HG02763 (cell line): ENCODE measurements around the gene TIGIT.
"Not testable (repeated sequence)": the region's sequence is repeated elsewhere in the genome, so short reads cannot be mapped to it uniquely, and the experiment has no call there.

Experiments used
- ATAC-seq: cut with Tn5 transposase; IDR thresholded peaks from one replicate; pipeline ENCODE4 v1.9.1; 2021; ENCODE audit warnings: mild to moderate bottlenecking, moderate library complexity; ENCODE audit not compliant: unreplicated experiment

The TIGIT gene

DNA sequence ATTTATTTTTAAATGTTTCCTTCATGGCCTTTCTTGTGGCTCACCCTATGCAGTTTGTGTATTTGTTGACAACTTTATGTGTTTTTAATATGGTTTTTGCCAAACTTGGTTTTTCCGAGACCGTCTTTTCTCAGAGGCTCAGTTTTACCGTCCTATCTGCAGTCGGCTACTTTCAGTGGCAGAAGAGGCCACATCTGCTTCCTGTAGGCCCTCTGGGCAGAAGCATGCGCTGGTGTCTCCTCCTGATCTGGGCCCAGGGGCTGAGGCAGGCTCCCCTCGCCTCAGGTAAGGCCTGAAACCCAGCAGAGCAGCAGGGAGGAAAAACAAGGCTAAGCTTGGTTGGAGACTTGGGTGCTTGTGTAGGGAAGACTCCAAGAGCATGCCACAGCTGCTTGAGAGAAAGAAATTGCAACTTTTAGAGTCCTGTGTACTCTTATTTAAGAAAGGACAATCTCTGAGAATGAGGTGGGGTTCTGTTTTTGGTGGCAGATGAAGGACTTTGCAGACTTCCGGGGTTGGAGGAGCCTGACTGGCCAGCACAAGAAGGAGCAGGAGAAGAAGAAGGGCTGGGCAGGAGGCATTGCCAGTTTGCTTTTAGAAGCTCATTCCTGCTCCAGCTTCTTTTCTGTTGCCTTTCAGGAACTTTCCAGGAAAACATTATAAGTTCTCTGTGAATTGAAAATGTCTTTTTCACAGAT is at the start of gene TIGIT:
Gene TIGIT (plus strand): TSS at position 191 of the 698 bp plus-strand sequence. CDS start 34 bp downstream, at position 225.
- ATAC-seq: no peak

DNA sequence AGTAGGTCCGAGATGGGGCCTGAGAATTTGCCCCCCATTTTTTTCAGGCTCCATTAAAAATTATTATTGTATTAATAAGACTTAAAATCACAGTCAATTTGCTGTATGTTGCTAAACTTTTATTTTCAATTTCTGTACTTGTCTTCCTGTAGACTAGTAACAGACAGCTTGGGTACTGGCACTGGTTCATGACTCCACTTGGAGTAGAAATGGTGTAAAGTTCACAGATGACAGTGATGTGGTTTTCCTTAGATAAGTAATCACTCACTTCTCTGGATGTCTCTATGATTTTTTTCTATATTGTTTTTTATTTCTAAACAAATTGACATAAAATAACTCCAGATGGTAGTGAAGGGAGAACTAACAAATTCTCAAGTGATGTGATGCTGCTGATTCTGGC is 40.9 kb upstream of the TIGIT start:
- no peak for ATAC-seq

DNA sequence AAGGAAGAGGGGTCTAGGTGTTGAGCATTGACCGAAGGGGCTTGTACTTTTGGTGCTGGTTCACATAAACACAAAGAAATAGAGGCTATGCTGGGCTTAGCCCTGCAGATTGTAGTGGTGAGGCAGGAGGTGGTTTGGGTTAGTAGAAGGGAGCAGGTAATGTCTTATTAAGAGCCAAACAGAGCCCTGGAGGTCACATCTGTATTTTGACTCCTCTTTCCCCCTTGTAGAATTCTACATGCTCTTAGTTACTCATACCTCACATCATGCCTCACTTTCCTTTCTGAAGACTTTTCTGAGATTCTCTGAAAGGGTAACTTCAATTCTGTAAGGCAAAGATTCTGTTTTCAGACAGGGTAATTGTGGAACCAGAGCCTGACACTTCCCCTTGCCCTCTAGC is 40.3 kb upstream of the TIGIT start:
- no peak for ATAC-seq

DNA sequence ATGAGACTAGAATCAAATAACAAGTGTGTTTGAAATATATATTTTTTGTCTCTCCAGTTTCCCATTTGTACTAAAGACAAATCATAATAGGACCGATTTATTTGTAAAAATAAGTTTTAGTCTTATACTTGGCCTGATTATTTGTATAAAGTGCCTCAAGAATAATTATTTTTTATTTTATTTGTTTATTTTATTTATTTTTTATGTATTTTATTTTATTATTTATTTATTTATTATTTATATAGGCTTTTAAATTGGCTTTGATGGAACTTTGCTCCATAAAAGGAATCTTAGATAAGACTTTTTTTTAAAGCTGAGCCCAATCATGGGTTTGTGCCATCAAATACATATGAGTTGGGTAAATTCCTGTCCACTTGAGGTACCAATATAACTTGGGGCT is 34.3 kb upstream of the TIGIT start:
- ATAC-seq: no peak

DNA sequence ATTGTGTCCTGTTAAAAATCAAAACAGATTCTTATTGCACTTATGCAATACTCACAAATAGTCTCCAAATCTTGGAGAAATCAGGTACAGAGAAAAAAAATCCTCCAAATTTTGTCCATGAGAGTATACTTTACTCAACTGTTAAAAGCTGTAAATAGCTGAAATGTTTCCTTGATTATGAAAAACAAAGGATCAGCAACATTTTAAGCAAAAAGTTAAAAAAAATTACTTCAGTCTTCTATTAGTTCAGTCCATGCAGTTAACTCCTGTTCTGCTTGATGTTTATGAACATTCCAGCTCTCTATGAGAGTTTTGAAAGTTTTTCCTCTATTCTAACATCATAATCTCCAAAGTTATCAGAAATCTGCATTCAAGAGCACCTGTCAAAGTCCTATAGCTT is 33.7 kb upstream of the TIGIT start:
- ATAC-seq: no peak

DNA sequence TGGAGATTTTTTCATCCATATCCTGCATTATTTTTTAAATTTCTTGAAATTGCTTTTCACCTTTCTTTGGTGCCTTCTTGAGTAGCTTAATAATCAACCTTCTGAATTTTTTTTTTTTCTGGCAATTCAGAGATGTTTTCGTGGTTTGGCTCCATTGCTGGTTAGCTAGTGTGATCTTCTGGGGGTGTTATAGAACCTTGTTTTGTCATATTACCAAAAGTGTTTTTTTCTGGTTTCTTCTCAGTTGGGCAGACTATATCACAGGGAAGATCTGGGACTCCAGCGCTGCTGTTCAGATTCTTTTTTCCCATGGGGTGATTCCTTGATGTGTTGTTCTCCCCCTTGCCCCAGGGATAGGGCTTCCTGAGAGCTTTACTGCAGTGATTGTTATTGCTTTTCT is 23.8 kb upstream of the TIGIT start:
- no peak for ATAC-seq

DNA sequence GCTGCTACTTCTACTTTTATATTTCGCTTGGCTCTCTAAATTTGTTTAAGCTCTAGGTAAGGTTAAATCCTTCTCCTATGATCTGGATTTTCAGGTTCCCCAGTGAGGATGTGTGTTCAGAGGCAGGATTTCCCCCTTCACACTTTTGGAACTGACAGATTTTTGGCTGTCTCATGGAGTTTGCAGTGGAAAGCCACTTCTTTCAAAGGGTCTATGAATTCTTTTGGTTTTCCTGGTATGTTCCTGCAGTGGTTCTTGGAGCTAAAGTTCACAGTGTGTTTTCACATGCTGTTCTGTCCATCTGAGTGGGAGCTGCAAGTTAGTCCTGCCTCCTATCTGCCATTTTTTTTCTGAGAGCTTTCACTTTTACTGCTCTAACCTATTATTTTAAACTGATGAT is 21.6 kb upstream of the TIGIT start:
- ATAC-seq: no peak

DNA sequence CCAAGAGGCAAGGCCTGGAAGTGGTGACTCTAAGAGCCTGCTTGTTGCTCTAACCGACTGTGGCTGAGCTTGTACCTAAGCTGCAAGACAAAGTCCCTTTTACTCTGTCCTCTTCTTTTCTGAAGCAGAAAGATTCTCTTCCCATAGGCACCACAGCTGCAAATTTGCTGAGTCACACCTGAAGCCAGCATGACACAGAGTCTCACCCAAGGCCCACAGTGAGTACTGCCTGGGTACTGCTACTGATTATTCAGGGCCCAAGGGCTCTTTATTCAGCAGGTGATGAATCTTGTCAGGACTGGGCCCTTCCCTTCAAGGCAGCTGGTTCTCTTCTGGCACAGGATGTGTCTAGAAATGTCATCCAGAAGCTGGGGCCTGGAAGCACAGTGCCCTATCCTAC is 18.9 kb upstream of the TIGIT start:
- no peak for ATAC-seq

DNA sequence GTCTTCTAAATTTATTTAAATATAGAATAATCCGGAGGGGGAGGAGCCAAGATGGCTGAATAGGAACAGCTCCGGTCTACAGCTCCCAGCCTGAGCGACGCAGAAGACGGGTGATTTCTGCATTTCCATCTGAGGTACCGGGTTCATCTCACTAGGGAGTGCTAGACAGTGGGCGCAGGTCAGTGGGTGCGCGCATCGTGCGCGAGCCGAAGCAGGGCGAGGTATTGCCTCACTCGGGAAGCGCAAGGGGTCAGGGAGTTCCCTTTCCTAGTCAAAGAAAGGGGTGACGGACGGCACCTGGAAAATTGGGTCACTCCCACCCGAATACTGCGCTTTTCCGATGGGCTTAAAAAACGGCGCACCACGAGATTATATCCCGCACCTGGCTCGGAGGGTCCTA is 17.0 kb upstream of the TIGIT start:
- not testable (repeated sequence) for ATAC-seq

DNA sequence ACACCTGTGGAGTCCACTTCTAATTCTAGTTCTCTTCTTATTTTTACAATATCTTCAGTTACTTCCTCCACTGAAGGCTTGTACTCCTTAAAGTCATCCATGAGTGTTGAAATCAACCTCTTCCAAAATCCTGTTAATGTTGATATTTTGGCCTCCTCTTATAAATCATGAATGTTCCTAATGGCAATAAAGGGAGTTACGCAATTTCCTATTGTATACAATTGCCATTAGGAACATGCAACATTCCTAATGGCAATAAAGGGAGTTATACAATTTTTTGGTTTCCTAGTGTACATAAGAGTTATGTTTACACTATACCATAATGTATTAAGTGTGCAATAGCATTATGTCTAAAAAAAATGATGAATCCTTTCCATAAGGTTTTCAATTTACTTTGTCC is 9.2 kb upstream of the TIGIT start:
- no peak for ATAC-seq

DNA sequence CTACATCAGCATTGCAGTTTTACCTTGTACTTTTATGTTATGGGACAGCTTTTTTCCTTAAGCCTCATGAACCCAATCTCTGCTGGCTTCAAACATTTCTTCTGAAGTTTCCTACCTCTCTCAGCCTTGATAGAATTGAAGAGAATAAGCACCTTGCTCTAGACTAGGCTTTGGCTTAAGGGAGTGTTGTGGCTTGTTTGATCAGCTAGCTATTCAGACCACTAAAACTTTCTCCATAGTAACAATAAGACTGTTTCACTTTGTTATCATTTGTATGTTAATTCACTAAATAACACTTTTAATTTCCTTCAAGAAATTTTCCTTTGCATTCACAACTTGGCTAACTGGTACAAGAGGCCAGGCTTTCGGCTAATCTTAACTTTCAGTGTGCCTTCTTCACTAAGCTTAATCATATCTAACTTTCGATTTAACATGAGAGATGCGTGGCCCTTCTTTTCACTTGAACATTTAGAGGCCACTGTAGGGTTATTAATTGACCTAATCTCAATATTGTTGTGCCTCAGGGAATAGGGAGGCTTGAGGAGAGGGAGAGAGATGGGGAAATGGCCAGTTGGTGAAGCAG is 8.1 kb upstream of the TIGIT start:
- no peak for ATAC-seq

DNA sequence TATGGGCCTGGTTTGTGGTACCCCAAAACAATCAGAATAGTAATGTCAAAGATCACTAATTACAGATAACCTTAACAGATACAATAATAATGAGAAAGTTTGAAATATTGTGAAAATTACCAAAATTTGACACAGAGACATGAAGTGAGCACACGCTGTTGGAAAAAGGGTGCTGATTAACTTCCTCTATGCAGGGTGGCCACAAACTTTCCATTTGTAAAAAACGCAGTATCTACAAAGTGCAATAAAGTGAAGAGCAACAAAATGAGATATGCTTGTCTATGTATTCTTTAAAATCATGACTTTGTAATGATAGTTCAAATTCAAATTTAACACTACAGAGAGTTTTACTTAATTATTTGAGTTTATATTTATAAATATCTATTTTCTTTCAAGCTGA is 7.6 kb upstream of the TIGIT start:
- ATAC-seq: no peak

DNA sequence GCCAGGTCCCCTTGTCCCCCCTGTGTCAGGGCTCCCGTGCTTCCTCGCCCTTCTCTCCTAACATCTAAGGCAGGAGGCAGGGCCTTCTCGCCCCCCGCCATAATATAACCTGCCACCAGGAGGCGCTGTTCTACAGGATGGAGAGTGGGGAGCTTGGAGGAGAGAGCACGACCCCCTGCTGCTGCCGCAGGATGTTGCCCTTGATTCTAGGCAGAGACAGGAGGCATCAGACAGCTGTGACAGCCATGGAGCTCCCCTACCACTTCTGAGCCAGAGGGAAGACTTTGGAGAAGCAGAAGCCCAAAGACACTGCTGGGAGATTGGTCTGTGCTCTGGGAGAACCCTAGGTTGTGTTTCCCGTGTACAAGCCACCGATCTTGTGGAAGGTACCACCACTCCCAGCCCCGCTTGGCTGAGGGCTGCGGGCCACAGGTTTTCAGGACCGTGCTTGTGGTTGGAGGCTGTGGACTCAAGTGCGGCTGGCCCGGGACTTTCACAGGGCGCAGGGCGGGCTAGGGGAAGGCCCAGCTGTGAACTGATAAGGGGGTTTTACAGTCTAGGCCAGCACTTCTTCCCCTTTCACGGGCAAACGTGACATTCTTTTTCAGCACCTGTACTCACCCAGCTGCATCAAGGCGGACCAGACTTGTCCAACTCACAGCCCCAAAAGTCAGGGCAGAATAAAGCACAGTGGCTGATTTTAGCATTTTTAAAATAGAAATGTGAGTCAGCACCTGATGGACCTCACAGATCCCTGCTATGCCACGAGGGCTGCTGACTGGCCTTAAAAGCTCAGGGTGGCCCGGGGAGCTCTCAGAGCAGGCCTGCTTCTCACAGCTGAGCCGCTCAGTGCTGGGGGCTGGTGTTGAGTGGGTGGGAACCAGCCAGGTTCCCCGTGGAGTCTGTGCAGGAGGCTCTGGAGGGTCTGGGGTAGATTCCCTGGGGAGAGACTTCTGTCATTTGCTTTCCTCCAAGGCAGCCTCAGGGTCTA is 2.6 kb upstream of the TIGIT start:
- peak; percentile 89 for ATAC-seq

DNA sequence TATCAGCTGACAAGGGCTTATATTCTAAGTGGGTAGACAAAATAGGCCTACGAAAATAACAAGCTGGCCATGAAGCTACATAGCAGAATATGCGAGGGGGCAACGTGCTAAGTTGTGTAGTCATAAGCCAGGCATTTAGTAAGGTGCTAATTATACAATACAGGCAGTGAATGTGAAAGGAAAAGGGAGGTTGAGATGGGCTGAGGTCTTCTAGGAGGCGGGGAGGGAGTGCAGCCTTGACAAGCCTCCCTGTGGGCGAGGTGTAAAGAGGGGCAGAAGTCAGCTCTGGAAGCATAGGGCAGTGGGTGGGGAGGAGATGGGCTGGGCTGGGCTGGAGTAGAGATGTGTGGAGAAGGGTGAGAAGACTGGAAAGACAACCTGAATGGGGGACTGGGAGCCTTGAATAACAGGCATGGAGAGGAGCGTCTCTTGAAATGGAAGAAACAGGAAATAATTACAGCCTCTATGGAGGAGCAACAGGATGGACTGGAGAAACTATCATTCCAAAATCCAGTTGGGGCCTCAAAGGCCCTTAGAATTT is 1.2 kb downstream of the TIGIT start:
- ATAC-seq: no peak

DNA sequence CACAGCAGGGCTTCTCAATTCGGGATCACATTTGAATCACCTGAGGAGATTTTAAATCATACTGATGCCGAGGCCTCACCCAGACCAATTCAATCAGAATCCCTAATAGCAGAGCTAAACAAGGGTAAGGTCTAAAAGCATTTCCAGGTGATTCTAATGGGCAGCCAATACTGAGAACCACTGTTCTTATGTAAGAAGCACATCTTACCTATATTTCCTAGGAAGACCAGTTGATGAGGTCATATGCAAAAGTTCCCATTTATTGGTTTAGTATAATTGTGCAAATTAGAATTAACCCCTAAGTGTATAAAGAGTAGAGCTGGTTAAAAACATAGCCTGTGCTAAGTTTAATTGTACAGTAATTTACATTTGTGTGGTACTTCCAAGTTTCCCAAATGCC is 2.1 kb downstream of the TIGIT start:
- no peak for ATAC-seq

DNA sequence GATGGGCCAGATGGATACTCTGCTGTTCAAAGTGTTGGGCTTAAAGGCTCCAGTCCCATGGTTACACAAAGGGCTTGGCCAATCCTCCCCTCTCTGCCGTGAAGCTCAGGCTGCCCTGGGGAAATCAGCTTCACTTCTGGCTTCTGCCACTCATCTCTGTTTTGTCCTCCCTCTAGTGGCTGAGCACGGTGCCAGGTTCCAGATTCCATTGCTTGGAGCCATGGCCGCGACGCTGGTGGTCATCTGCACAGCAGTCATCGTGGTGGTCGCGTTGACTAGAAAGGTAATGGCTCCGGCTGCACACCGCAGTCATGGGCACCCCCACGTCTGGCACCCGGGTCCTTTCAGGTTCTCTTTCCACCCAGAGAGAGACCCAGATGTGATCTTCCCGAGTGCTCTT is 5.6 kb downstream of the TIGIT start:
- no peak for ATAC-seq

DNA sequence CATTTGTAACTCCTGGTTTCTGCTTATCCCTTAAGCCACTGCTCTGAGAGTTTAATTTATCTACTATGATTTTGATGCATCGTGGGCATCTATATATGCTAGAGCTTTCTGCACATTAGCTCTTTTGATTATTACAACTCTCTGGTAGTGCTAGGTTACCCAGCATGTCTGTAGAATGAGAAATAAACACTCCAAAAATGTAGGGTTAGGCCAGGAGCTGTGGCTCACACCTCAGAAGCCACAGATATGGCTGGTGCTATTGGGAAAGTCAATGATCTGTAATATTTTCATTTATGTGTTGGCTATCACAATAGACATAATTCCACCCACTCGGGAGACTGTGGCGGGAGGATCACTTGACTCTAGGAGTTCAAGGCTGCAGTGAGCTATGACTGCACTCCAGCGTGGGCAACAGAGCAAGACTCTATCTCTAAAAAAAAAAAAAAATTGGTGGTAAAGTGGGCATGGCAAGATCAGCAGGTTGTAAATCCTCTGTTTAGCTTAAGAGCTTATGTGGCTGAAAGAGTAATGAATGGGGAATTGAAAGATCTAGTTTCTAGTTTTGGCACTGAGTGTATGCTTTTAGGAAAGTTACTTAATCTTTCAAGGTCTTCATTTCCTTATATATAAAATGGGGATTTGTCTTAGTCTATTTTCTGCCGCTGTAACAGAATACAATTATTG is 6.3 kb downstream of the TIGIT start:
- ATAC-seq: no peak

DNA sequence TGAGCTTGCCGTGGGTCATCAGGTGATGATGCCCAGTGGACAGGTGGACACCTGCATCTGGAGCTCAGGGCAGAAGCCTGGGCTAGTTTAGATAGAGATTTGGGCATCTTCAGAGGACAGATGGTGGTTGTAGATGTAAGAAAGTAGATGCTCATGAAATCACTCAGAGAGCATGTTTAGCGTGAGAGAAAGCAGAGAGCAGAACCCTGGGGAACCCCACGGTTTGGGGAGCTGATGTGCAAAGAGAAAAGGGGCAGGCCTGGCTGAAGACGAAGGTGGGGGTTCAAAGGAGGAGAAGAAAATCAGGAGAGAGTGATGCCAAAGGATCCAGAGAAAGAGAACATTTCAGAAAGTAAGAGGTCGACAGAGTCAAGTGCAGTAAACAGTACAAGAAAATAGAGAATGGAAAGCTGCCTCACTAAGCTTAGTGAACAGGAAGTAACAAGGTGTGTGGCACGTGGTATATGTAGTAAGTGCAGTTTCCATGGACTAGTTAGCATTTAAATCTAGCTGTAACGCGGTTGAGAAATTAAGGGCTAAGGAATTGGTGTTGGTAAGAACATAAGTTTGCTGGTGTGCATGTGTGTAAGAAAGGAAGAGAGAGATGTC is 13.5 kb downstream of the TIGIT start:
- ATAC-seq: peak; percentile 42

DNA sequence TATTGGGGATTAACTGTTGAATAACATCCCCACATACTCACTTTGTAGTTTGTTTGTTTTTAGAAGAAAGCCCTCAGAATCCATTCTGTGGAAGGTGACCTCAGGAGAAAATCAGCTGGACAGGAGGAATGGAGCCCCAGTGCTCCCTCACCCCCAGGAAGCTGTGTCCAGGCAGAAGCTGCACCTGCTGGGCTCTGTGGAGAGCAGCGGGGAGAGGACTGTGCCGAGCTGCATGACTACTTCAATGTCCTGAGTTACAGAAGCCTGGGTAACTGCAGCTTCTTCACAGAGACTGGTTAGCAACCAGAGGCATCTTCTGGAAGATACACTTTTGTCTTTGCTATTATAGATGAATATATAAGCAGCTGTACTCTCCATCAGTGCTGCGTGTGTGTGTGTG is 14.0 kb downstream of the TIGIT start:
- no peak for ATAC-seq

DNA sequence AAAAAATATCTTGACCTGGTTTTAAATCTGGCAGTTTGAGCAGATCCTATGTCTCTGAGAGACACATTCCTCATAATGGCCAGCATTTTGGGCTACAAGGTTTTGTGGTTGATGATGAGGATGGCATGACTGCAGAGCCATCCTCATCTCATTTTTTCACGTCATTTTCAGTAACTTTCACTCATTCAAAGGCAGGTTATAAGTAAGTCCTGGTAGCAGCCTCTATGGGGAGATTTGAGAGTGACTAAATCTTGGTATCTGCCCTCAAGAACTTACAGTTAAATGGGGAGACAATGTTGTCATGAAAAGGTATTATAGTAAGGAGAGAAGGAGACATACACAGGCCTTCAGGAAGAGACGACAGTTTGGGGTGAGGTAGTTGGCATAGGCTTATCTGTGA is 14.5 kb downstream of the TIGIT start:
- peak; percentile 13 for ATAC-seq

DNA sequence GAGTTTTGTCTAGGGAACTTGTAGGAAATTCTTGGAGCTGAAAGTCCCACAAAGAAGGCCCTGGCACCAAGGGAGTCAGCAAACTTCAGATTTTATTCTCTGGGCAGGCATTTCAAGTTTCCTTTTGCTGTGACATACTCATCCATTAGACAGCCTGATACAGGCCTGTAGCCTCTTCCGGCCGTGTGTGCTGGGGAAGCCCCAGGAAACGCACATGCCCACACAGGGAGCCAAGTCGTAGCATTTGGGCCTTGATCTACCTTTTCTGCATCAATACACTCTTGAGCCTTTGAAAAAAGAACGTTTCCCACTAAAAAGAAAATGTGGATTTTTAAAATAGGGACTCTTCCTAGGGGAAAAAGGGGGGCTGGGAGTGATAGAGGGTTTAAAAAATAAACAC is 15.0 kb downstream of the TIGIT start:
- ATAC-seq: peak; percentile 89
